ENCODE data around the gene STAT5B. TPM values are rescaled to one million over a fixed set of nuclear protein-coding genes. Genes with fewer than 3 reads are reported as not detected.

The STAT5B gene
- total and polyA plus RNA-seq, 2 of the 13 experiments (the other 11 are each of a cell fraction or from before 2014, with no cell fraction given): 21.0 to 42.8 TPM

GRCh38 chr17:42276609-42277341 is 584 bp upstream of the STAT5B start (continued):
- TF ChIP-seq ATF5 (CRISPR knock-in tag; IDR thresholded peaks at IDR 0.05; ENCODE audit: low read depth): 0 out of 2 replicates have a peak, but pooled peaks have one; percentile 81
- peak; percentile 97; the same call in 1 of the 2 replicates for TF ChIP-seq E2F2 (CRISPR knock-in tag; IDR thresholded peaks at IDR 0.05; ENCODE audit: borderline replicate concordance)
- no peak for TF ChIP-seq GPBP1L1 (CRISPR knock-in tag; IDR thresholded peaks at IDR 0.05)
- no peak for TF ChIP-seq SIX1 (CRISPR knock-in tag; IDR thresholded peaks at IDR 0.05; ENCODE audit: borderline replicate concordance)
- peak; percentile 63; the same call in 1 of the 2 replicates for TF ChIP-seq ZMYM2 (CRISPR knock-in tag; IDR thresholded peaks at IDR 0.05)
- TF ChIP-seq SOX5 (CRISPR knock-in tag; IDR thresholded peaks at IDR 0.05; ENCODE audit: borderline replicate concordance): peak; percentile 49; the same call in 1 of the 2 replicates
- no peak for TF ChIP-seq GPN1 (CRISPR knock-in tag; IDR thresholded peaks at IDR 0.05; ENCODE audit: borderline replicate concordance)
- no peak for TF ChIP-seq FOXO4 (CRISPR knock-in tag; conservative IDR thresholded peaks at IDR 0.05)
- no peak for TF ChIP-seq ZBTB40 (IDR thresholded peaks at IDR 0.05)
- 0 out of 2 replicates have a peak, but pooled peaks have one; percentile 29 for TF ChIP-seq ZBTB40 (CRISPR knock-in tag; IDR thresholded peaks at IDR 0.05)
- TF ChIP-seq HMGXB4 (CRISPR knock-in tag; IDR thresholded peaks at IDR 0.05; ENCODE audit: borderline replicate concordance in 1 of 2, low read depth in 1 of 2): peak; percentile 73 to 93; a peak in 3 of 4 replicates
